Astrocyte (in vitro differentiated cells and primary cell): ENCODE measurements around the gene HHLA2.

Experiments
- CTCF ChIP-seq: IDR thresholded peaks from 2 replicates; pipeline ENCODE4 v1.5.1; 2011; ENCODE audit warnings: low read depth, mild to moderate bottlenecking, inconsistent platforms, low read length, moderate library complexity; ENCODE audit not compliant: insufficient read depth
- EZH2 ChIP-seq: IDR thresholded peaks from 2 replicates; pipeline ENCODE4 v1.6.1; 2012; ENCODE audit warnings: mild to moderate bottlenecking, low read length, inconsistent platforms; ENCODE audit not compliant: insufficient read depth

DNA sequence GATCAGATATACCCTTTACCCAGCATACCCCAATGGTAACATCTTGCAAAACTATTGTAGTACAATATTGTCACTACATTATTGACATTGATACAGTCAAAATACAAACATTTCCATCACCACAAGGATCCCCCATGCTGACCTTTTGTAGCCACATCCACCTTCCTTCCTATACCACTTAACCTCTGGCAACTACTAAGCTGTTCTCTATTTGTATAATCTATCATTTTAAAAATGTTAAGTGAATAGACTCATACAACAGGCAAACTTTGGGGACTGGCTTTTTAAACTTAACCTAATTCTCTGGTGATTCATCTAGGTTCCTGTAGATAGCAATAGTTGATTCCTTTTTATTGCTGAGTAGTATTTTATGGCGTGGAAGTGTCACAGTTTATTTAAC lies 44.5 kb upstream of the HHLA2 start:
- TF ChIP-seq CTCF: no peak
- TF ChIP-seq EZH2: no peak
